Measurements from ENCODE around the gene NLN.

The NLN gene

GRCh38 chr5:65734921-65735320 lies 12.9 kb downstream of the NLN start:
- H3K4me3 ChIP-seq (ENCODE audit: low read depth, low read length), result no peak overlapping the region
- TF ChIP-seq CTCF (IDR thresholded peaks at IDR 0.05; ENCODE audit: low read depth, low read length), result no peak
- in situ Hi-C loops (cut with HindIII; ENCODE audit: low sequenced_read_pairs), result no loop called here
- DNase-seq (ENCODE audit: low read depth, low spot score), result no peak

- TF ChIP-seq CTCF (IDR thresholded peaks at IDR 0.05; ENCODE audit: low read depth, low read length), result no peak
- DNase-seq (ENCODE audit: low read depth, low spot score), result no peak
- no peak overlapping the region for H3K4me3 ChIP-seq (ENCODE audit: low read depth, low read length)
- in situ Hi-C loops (cut with HindIII; ENCODE audit: low sequenced_read_pairs), result no loop called here
Observed at GRCh38 chr5:65736011-65736410, 14.0 kb downstream of the NLN start.

- DNase-seq (ENCODE audit: low read depth, low spot score), result no peak
- in situ Hi-C loops (cut with HindIII; ENCODE audit: low sequenced_read_pairs), result no loop called here
- TF ChIP-seq CTCF (IDR thresholded peaks at IDR 0.05; ENCODE audit: low read depth, low read length), result no peak
- H3K4me3 ChIP-seq (ENCODE audit: low read depth, low read length), result no peak overlapping the region
Observed at GRCh38 chr5:65737842-65738241, 15.8 kb downstream of the NLN start.

- in situ Hi-C loops (cut with HindIII; ENCODE audit: low sequenced_read_pairs), result no loop called here
- H3K4me3 ChIP-seq (ENCODE audit: low read depth, low read length), result no peak overlapping the region
- DNase-seq (ENCODE audit: low read depth, low spot score), result no peak
- no peak for TF ChIP-seq CTCF (IDR thresholded peaks at IDR 0.05; ENCODE audit: low read depth, low read length)
Observed at GRCh38 chr5:65738305-65738704, 16.3 kb downstream of the NLN start.

GRCh38 chr5:65739162-65739561 lies 17.2 kb downstream of the NLN start:
- no peak overlapping the region for H3K4me3 ChIP-seq (ENCODE audit: low read depth, low read length)
- no peak for DNase-seq (ENCODE audit: low read depth, low spot score)
- in situ Hi-C loops (cut with HindIII; ENCODE audit: low sequenced_read_pairs), result no loop called here
- TF ChIP-seq CTCF (IDR thresholded peaks at IDR 0.05; ENCODE audit: low read depth, low read length), result no peak

- in situ Hi-C loops (cut with HindIII; ENCODE audit: low sequenced_read_pairs), result no loop called here
- DNase-seq (ENCODE audit: low read depth, low spot score), result peak; percentile 86
- H3K4me3 ChIP-seq (ENCODE audit: low read depth, low read length), result no peak overlapping the region
- peak; percentile 72 for TF ChIP-seq CTCF (IDR thresholded peaks at IDR 0.05; ENCODE audit: low read depth, low read length)
Observed at GRCh38 chr5:65742565-65743231, 20.7 kb downstream of the NLN start.

All from astrocyte of the spinal cord (primary cell).